ENCODE measurements around the gene CFAP99.

DNA sequence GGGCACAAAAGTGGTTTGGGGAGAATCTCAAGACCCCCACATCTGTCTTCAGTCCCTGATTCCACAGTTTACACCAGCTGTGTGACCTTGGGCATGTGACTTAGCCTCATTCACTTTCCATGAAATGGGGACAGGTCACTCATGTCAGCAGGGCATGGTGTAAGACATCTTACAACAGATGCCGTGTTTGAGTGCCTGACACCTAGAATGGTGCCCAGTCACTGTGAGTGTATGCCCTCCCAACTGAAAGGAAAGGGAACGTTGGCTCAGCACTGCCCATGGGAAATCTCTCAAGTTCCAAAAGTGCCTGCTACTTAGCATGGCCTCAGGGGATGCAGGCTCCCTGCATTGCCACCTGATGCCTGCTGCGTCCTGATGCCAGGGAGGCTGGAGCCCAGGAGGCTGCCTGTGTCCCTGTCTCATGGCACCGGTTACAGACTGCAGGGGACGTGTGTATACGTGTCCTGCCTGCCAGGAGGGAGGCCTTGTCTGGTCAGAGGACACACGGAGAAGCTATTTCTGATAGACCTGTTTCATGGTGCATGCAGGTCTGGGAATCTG lies 82.4 kb downstream of the CFAP99 start:
- TF ChIP-seq ESRRG (CRISPR knock-in tag; IDR thresholded peaks at IDR 0.05) = no peak
- no peak for TF ChIP-seq RARB (CRISPR knock-in tag; IDR thresholded peaks at IDR 0.05)
- TF ChIP-seq ZFP3 (CRISPR knock-in tag; IDR thresholded peaks at IDR 0.05) = no peak

Data from SK-N-SH treated with all-trans-retinoic acid at 6 μM for 48 hours (cell line).